GM23248 (cell line): ENCODE measurements around the gene MKKS.

Source experiments
- EZH2 ChIP-seq: fragments of 200-600 bp; sonication (generic); IDR thresholded peaks from 2 replicates; pipeline ENCODE4 v1.6.1; 2018; ENCODE audit warnings: antibody characterized with exemption, mild to moderate bottlenecking; ENCODE audit not compliant: insufficient read depth, poor library complexity, severe bottlenecking
- EZH2phosphoT487 ChIP-seq: fragments of 200-600 bp; sonication (generic); IDR thresholded peaks from 2 replicates; pipeline ENCODE4 v1.6.1; 2018; ENCODE audit warnings: antibody characterized with exemption, moderate library complexity, mild to moderate bottlenecking, low read depth; ENCODE audit not compliant: insufficient read depth

DNA sequence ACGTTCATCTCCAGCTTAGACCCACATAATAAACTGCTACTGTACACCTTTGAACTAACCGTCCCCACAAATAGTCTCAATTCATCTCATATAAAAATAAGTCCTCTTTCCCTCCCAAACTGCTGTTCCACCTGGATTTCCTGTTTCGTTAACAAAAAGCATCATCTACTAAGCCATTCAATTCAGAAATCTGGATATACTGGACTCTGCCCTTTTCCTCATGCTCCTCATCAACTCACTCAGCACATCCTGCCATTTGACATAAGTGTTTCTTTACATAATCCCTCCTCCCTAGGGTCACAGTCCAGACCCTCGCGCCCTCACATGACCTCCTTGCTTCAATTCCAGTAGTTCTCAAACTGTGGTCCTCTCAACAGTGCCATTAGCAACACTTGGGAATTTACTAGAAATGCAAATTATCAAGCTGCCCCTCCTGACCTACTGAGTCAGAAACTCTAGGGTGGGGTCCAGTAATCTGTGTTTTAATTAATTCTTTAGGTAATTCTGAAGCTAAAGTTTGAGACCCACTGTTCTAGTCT, 4.5 kb downstream of the MKKS start:
- TF ChIP-seq EZH2 (no peak), EZH2phosphoT487 (no peak)
